GM12874 (cell line): Measurements from ENCODE around the gene HOXA13.

ENCODE experiments used
- CTCF ChIP-seq: IDR thresholded peaks from 2 replicates; pipeline ENCODE4 v1.5.1; 2011; ENCODE audit warnings: low read depth, mild to moderate bottlenecking, control low read depth, low read length, moderate library complexity; ENCODE audit not compliant: insufficient read depth

HOXA13 gene

GRCh38 chr7:27173511-27173955, 26.4 kb downstream of the HOXA13 start:
- no peak for TF ChIP-seq CTCF

- no peak for TF ChIP-seq CTCF
Measured at GRCh38 chr7:27172823-27173510, 26.9 kb downstream of the HOXA13 start.

DNA sequence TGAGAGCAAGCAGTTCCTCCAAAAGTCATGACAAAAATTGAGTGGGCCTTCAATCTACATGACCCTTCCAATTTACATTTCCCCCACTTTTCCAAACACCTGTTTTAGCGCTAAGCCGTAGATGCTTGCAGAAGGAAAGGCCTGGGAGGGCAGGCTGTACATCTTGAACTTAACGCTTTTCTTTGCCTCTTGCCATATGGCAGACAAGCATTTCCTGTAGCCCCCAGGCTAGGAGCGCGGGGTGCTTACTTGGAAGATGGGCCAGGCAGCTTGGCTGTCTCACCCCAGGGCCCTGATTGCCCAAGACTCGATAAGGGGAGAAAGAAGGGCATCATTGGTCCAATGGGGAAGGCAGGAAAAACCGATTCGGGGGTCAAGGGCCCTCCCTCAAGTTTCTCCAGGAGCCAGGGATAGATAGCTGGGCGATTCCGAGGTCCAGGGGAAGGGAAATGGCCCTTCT, 27.5 kb downstream of the HOXA13 start:
- TF ChIP-seq CTCF: no peak

DNA sequence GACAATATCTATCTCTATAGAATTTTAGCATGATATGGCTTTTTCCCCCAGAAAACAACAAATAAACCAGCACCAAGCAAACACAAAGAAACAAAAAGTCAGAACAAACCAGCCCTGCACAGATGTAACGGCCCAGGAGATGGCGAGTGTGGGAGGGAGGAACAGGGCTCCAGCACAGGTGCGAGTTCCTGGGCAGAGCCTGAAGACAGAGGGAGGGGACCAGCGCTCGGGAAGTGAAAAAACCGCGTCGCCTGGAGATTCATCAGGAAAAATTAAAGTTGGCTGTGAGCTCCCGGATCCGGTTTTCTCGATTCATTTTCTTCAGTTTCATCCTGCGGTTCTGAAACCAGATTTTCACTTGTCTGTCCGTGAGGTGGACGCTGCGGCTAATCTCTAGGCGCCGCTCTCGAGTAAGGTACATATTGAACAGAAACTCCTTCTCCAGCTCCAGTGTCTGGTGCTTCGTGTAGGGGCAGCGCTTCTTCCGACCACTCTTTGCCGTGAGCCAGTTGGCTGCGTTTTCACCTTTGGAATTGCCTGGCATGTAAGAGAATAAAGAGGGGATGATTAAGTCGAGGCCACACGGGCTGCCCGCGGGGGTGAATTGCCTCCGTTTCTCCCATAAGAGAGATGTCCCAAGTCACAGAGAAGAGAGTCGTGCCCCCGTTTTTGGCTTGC, 28.1 kb downstream of the HOXA13 start:
- TF ChIP-seq CTCF: no peak

DNA sequence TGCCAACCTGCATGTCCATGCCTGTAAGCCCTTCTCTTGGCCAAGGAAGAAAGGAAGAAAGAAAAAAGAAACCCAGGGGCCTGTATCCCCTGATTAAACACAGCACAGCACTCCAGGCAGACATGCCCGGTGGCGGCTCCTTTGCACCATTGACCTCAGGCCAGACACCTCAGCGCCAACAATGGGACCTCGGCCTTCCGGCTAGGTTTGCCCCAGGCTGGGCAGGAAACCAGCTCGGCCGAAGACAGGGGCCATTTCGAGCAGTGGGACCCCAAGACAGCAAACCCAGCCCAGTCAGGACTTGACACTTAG, 28.6 kb downstream of the HOXA13 start:
- TF ChIP-seq CTCF: no peak

DNA sequence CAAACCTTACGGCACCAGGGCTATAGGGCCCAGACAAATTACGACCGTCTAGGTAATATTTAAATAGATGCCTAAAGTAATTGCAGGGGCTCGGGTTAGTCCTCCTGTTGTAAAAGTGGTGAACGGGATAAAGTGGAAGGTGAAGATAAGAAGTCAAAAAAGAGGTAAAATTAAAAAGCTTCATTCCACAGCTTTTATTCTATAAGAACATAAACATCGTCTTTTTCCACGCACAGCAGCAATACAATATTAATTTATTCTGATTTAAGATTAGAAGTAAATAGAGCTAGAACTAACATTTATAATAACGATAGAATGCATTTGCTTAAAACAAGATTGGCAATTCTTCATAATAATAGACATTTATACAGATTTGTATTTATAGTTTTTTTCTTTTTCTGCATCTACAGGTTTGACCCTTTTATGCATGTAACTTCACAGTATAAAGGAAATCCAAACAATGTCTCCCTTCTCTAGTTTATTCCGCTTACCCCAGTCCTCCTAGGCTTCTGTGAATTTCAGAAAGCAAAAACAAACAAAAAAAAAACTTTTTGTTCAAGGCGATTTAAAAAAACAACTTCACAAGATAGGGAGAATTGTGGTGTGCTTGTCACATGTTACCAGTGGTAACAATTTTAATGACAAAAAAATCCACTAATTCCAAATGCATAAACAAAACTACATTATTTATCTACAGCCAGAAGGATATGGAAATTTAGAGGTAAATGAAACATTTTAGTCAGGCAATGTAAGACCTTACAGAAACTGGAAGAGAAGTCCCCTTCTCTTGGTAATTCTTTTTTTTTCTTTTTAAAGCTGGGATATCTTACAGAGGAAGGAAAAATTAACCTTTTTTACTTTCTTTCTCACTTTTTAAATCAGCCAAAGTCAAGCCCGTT, 29.2 kb downstream of the HOXA13 start:
- TF ChIP-seq CTCF: no peak

GRCh38 chr7:27169658-27170425, 30.0 kb downstream of the HOXA13 start:
- TF ChIP-seq CTCF: no peak
